ENCODE data around the gene PCSK5.
"Not testable (repeated sequence)": the region's sequence is repeated elsewhere in the genome, so short reads cannot be mapped to it uniquely, and the experiment has no call there.

The PCSK5 gene

DNA sequence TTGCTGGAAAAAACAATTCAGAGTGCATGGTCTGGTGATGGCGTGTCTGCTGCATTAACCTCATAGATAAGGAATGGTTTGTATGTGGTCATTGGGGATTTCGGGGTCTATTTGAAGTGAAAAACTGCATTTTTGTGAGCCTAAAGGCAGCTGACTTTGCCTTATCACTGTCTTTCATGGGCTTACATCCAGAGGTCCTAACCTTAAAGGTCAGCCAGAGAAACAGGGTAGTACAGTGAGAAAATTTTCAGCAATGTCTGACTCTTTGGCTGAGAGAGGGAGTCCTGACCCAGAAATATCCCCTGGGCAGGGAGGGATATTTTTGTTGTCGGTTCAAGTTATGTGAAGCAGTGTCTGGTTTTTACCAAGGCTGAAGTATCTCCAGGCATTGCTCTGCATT is 5.7 kb downstream of the PCSK5 start:
- no peak for DNase-seq (ENCODE audit: low spot score)
- TF ChIP-seq, protein P1, sequence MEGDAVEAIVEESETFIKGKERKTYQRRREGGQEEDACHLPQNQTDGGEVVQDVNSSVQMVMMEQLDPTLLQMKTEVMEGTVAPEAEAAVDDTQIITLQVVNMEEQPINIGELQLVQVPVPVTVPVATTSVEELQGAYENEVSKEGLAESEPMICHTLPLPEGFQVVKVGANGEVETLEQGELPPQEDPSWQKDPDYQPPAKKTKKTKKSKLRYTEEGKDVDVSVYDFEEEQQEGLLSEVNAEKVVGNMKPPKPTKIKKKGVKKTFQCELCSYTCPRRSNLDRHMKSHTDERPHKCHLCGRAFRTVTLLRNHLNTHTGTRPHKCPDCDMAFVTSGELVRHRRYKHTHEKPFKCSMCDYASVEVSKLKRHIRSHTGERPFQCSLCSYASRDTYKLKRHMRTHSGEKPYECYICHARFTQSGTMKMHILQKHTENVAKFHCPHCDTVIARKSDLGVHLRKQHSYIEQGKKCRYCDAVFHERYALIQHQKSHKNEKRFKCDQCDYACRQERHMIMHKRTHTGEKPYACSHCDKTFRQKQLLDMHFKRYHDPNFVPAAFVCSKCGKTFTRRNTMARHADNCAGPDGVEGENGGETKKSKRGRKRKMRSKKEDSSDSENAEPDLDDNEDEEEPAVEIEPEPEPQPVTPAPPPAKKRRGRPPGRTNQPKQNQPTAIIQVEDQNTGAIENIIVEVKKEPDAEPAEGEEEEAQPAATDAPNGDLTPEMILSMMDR (IDR thresholded peaks at IDR 0.05; ENCODE audit: extremely low read depth, missing control alignments): no peak

DNA sequence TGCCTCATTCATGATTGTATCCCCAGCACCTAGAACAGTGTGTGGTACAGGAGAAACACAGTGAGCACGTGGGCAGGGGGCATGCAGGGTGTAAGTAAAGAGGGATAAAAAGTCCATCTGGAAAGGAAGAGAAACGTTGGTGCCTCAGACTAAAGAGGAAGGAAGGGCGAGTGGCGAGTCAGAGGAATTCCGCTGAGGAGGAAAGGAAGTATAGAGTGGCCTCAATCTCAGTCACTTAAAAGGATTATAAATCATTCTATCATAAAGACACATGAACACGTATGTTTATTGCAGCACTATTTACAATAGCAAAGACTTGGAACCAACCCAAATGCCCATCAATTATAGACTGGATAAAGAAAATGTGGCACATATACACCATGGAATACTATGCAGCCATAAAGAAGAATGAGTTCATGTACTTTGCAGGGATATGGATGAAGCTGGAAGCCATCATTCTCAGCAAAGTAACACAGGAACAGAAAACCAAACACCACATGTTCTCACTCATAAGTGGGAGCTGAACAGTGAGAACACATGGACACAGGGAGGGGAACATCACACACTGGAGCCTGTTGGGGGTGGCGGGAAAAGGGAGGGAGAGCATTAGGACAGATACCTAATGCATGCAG is 10.5 kb downstream of the PCSK5 start:
- DNase-seq (ENCODE audit: low spot score): not testable (repeated sequence)

DNA sequence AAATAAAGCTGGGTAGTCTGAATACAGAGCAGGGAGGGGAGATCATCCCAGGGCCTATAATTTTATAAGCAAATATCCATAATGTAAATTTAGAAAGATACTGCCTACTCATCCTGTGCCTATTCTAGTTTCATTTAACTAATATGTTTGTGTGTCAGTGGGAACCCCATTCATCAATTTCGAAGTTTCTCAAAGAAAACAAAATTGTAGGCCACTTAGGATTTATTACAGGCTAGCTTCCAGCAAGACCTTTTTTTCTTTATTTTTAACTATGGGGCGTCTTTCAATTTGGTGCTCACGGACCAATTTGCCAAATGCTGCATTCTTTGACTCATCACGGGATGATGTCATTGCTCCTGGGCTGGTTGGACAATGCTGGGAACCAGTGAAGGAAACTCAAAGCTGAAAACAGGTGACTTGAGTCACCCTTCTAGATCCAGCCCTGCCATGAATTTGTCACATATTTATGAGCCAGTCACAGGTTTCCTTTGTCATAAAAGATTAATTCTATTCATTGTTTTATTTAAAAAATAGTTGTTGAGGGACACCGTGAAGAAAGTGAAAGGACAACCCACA is 13.4 kb downstream of the PCSK5 start:
- TF ChIP-seq, protein P1 (IDR thresholded peaks at IDR 0.05; ENCODE audit: extremely low read depth, missing control alignments): no peak
- DNase-seq (ENCODE audit: low spot score): no peak

DNA sequence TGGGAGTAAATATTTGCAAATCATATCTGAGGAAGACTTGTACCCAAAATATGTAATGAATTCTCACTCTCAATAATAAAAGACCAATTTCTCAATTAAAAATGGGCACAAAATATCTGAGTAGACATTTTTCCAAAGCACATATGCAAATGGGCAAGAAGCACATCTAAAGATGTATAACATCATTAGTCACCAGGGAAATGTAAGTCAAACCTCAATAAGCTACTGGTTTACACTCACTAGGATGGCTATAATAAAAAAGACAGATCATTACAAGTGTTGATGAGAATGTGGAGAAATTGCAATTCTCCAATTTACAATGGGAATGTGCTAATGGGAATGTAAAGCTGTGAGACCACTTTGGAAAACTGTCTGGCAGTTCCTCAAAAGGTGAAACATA is 13.9 kb downstream of the PCSK5 start:
- TF ChIP-seq, protein P1 (IDR thresholded peaks at IDR 0.05; ENCODE audit: extremely low read depth, missing control alignments): no peak
- no peak for DNase-seq (ENCODE audit: low spot score)

DNA sequence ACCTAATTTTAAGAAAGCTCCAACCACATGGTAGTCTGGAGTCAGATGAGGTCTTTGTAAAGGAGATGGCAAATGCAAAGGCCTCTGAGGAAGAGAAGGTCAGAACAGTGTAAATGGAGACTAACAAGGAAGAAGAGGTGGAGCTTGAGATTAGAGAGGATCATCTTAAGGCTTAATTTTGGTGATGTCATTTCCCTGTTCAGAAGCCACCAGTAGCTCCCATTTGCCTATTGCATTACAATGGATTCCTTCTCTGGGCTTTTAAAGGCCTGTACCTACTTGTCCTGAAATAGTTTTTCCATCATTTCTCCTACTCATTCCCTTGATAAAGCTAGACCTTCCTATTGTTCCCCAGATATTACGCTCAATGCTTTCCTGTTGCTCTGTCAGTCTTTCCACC is 16.1 kb downstream of the PCSK5 start:
- no peak for DNase-seq (ENCODE audit: low spot score)
- TF ChIP-seq, protein P1 (IDR thresholded peaks at IDR 0.05; ENCODE audit: extremely low read depth, missing control alignments): no peak

DNA sequence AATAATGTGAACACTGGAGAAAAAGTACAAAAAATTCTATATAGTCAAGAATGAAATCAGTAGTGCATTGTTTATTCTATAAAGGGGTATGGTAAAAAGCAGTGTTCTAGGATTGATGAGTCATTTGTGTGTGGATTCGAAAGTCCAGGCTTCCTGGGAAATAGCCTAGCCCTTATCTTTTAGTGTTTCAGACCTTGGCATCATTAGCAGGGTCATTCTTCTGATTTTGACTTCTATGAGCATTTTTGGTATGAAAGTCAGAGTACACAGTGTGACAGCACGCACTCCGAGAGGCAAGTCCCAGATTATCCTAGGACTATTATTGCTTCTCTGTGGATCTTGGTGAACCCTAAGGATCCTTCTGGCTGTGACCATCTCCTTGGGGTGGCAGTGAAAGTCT is 16.9 kb downstream of the PCSK5 start:
- TF ChIP-seq, protein P1 (IDR thresholded peaks at IDR 0.05; ENCODE audit: extremely low read depth, missing control alignments): no peak
- no peak for DNase-seq (ENCODE audit: low spot score)

DNA sequence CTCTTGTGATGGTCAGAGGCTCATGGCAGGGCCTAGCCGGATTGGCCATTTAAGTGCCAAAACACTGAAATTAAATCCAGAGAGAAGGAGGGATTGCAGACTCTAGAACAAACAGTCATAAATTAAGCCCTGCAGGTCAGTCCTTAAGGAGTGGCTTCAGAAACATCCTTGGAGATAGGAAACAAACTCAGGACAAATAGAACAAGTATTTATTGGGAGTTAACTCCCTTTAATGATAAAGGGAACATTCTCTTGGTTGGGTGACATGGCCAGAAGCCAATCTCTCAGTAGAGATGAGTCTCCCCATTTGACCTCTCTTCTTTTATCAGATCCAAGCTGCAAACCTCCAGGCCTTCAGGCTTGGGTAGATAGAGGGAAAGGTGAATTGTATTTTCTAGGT is 17.4 kb downstream of the PCSK5 start:
- TF ChIP-seq, protein P1 (IDR thresholded peaks at IDR 0.05; ENCODE audit: extremely low read depth, missing control alignments): no peak
- DNase-seq (ENCODE audit: low spot score): no peak

DNA sequence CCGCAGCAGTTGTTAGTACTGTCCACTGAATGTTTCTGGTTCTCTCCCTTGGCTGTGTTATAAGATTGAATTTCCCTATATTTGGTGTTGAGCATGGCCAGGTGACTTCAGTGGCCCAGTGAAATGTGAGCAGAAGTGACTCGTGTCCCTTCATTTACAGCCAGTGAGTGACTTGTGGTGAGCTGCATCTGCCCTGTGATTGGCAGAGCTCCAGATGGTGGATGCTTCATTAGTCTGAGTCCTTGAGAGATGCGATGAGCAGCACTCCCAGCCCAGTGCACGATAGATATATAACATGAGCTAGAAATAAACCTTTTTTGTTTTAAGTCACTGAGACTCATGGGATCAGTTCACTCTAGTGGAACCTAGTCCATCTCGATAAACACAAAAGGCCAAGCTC is 19.3 kb downstream of the PCSK5 start:
- TF ChIP-seq, protein P1 (IDR thresholded peaks at IDR 0.05; ENCODE audit: extremely low read depth, missing control alignments): no peak
- DNase-seq (ENCODE audit: low spot score): no peak

All from GM20000 (cell line).